Measurements from ENCODE around the gene SEC24A. TPM values are rescaled to one million over a fixed set of nuclear protein-coding genes. Genes with fewer than 3 reads are reported as not detected.

Gene SEC24A
- total and polyA plus RNA-seq, 2 donors (not counting 3 experiments of a cell fraction or from before 2014, with no cell fraction given) = 19.8 to 30.0 TPM

DNA sequence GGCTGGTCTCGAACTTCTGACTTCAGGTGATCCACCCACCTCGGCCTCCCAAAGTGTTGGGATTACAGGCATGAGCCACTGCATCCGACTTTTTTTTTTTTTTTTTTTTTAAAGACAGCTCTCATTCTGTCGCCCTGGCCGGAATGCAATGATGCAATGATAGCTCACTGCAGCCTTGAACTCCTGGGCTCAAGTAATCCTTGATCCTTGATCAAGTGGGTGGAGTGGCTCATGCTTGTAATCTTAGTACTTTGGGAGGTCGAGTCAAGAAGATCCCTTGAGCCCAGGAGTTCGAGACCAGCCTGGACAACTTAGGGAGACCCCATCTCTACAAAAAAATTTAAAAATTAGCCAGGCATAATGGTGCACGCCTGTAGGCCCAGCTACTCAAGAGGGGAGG is 8.1 kb downstream of the SEC24A start:
- DNase-seq (ENCODE audit: low read depth, low spot score) = no peak
- Histone ChIP-seq H4K20me1 (replicated peaks; ENCODE audit: control insufficient read depth, extremely low read depth, insufficient read depth, low read length) (no peaks in the 10 kb centered on the region), H3K9ac (replicated peaks; ENCODE audit: extremely low read depth, insufficient read depth, low read length) (no peak overlapping the region), H3K79me2 (ENCODE audit: control insufficient read depth, insufficient read depth, low read length) (peaks cover 93% of the 10 kb centered on the region), H3K27me3 (ENCODE audit: control insufficient read depth in 2 of 2, insufficient read depth in 2 of 2, low read length in 2 of 2) (no peaks in the 10 kb centered on the region), H3K4me2 (ENCODE audit: insufficient read depth, low read length) (no peak overlapping the region), H2AFZ (ENCODE audit: low read depth, low read length) (no peak overlapping the region), H3K27ac (ENCODE audit: insufficient read depth, low read depth, low read length) (no peak overlapping the region), H3K4me1 (ENCODE audit: control insufficient read depth, extremely low read depth, insufficient read depth, low read length) (peaks cover 4% of the 10 kb centered on the region), H3K9me1 (replicated peaks; ENCODE audit: control insufficient read depth, extremely low read depth, insufficient read depth, low read length) (no peaks in the 10 kb centered on the region), H3K36me3 (ENCODE audit: control insufficient read depth in 2 of 2, extremely low read depth in 1 of 2, insufficient read depth in 2 of 2, low read length in 2 of 2) (peaks cover 3 to 5% of the 10 kb centered on the region in 2 experiments), H3K9me3 (replicated peaks; ENCODE audit: control insufficient read depth, insufficient read depth, low read length) (no peaks in the 10 kb centered on the region), H3K4me3 (replicated peaks in 1 of 3; ENCODE audit: insufficient read depth in 1 of 3, low read depth in 1 of 3, low read length in 3 of 3) (no peak overlapping the region)
- BruUV-seq (replicated peaks) = no TSS peak
- FAIRE-seq = no peak
- POLR2A ChIA-PET = interaction anchor here (0.7 kb wide), 1 partner anchor 47 kb away, joined by 5 read pairs; no protein-coding TSS in a partner anchor
- TF ChIP-seq, protein P1, sequence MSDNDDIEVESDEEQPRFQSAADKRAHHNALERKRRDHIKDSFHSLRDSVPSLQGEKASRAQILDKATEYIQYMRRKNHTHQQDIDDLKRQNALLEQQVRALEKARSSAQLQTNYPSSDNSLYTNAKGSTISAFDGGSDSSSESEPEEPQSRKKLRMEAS (IDR thresholded peaks at IDR 0.05; ENCODE audit: insufficient read depth, insufficient read length) = no peak
- no peak for TF ChIP-seq FOS (IDR thresholded peaks at IDR 0.05; ENCODE audit: borderline replicate concordance, insufficient read depth, low read length)
- TF ChIP-seq POLR2AphosphoS5 (IDR thresholded peaks at IDR 0.05; ENCODE audit: insufficient read depth, low read depth, low read length) = no peak
- no peak for TF ChIP-seq EZH2 (IDR thresholded peaks at IDR 0.05; ENCODE audit: borderline replicate concordance, low read depth, low read length, severe bottlenecking)
- TF ChIP-seq JUN (IDR thresholded peaks at IDR 0.05; ENCODE audit: borderline replicate concordance, insufficient read depth, insufficient read length, low read depth) = no peak
- no peak for TF ChIP-seq POLR2A (IDR thresholded peaks at IDR 0.05; ENCODE audit: low read depth, low read length)
- no peak for TF ChIP-seq MYC (IDR thresholded peaks at IDR 0.05; ENCODE audit: low read depth, low read length)
- TF ChIP-seq, protein P2, sequence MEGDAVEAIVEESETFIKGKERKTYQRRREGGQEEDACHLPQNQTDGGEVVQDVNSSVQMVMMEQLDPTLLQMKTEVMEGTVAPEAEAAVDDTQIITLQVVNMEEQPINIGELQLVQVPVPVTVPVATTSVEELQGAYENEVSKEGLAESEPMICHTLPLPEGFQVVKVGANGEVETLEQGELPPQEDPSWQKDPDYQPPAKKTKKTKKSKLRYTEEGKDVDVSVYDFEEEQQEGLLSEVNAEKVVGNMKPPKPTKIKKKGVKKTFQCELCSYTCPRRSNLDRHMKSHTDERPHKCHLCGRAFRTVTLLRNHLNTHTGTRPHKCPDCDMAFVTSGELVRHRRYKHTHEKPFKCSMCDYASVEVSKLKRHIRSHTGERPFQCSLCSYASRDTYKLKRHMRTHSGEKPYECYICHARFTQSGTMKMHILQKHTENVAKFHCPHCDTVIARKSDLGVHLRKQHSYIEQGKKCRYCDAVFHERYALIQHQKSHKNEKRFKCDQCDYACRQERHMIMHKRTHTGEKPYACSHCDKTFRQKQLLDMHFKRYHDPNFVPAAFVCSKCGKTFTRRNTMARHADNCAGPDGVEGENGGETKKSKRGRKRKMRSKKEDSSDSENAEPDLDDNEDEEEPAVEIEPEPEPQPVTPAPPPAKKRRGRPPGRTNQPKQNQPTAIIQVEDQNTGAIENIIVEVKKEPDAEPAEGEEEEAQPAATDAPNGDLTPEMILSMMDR (IDR thresholded peaks at IDR 0.05; ENCODE audit: extremely low read depth in 1 of 2, insufficient read depth in 1 of 2, low read depth in 1 of 2, low read length in 2 of 2) = no peak
- no peak for TF ChIP-seq GATA2 (IDR thresholded peaks at IDR 0.05; ENCODE audit: insufficient read depth, insufficient read length, low read depth, low read length)
- intact Hi-C loops (cut with micrococcal nuclease) (no loop called here), dilution Hi-C loops (cut with MboI; ENCODE audit: extremely low pct_ligation_motif_present, low sequenced_read_pairs) (no loop called here)
- CTCF ChIA-PET = interaction anchor here (1.0 kb wide), 1 partner anchor 14 kb away, joined by 3 read pairs; no protein-coding TSS in a partner anchor

Data from endothelial cell of umbilical vein (primary cell).